Neural cell (in vitro differentiated cells): ENCODE data around the gene PARD3B.

ENCODE experiments used
- CTCF ChIP-seq: fragments of 450-650 bp; IDR thresholded peaks from 2 replicates; pipeline ENCODE4 v1.5.1; 2014; ENCODE audit warnings: antibody characterized with exemption, mild to moderate bottlenecking, moderate library complexity; ENCODE audit not compliant: poor library complexity, severe bottlenecking
- MXI1 ChIP-seq: fragments of 450-650 bp; conservative IDR thresholded peaks from 2 replicates; pipeline ENCODE4 v1.6.1; 2014; ENCODE audit warnings: antibody characterized with exemption, mild to moderate bottlenecking; ENCODE audit not compliant: poor library complexity, severe bottlenecking
- POLR2AphosphoS5 ChIP-seq: IDR thresholded peaks from 2 replicates; pipeline ENCODE4 v1.6.1; 2012
- REST ChIP-seq: IDR thresholded peaks from 2 replicates; pipeline ENCODE4 v1.6.1; 2012; ENCODE audit warnings: borderline replicate concordance

- TF ChIP-seq CTCF: no peak
- no peak for TF ChIP-seq POLR2AphosphoS5
- no peak for TF ChIP-seq MXI1
- TF ChIP-seq REST: no peak
Observed at GRCh38 chr2:205220559-205220958, 675.3 kb downstream of the PARD3B start.
